HG03571 (cell line): ENCODE results near the gene SRPK3.
"Not testable (repeated sequence)": the region's sequence is repeated elsewhere in the genome, so short reads cannot be mapped to it uniquely, and the experiment has no call there.

ENCODE experiments used
- ATAC-seq: cut with Tn5 transposase; IDR thresholded peaks from one replicate; pipeline ENCODE4 v1.9.1; 2021; ENCODE audit not compliant: unreplicated experiment

Gene SRPK3

GRCh38 chrX:153780678-153781427 is at the start of gene SRPK3:
SRPK3 (plus strand) TSS chrX:153781041; CDS start chrX:153781087, 46 bp downstream.
- ATAC-seq: no peak

GRCh38 chrX:153731117-153731844 is 49.6 kb upstream of the SRPK3 start:
- no peak for ATAC-seq

- ATAC-seq: no peak
Observed at GRCh38 chrX:153731845-153732215, 49.0 kb upstream of the SRPK3 start.

- ATAC-seq: no peak
Observed at GRCh38 chrX:153732401-153732800, 48.4 kb upstream of the SRPK3 start.

- no peak for ATAC-seq
Observed at GRCh38 chrX:153733651-153734240, 47.1 kb upstream of the SRPK3 start.

- ATAC-seq: no peak
Observed at GRCh38 chrX:153734871-153735270, 46.0 kb upstream of the SRPK3 start.

- no peak for ATAC-seq
Observed at GRCh38 chrX:153735274-153735673, 45.6 kb upstream of the SRPK3 start.

- ATAC-seq: no peak
Observed at GRCh38 chrX:153736071-153736820, 44.6 kb upstream of the SRPK3 start.

GRCh38 chrX:153736871-153737441 is 43.9 kb upstream of the SRPK3 start:
- ATAC-seq: no peak

GRCh38 chrX:153738056-153738605 is 42.7 kb upstream of the SRPK3 start:
- ATAC-seq: no peak

GRCh38 chrX:153739754-153740486 is 40.9 kb upstream of the SRPK3 start:
- no peak for ATAC-seq

GRCh38 chrX:153740631-153741222 is 40.1 kb upstream of the SRPK3 start:
- no peak for ATAC-seq

GRCh38 chrX:153741446-153741845 is 39.4 kb upstream of the SRPK3 start:
- no peak for ATAC-seq

GRCh38 chrX:153742111-153742510 is 38.7 kb upstream of the SRPK3 start:
- ATAC-seq: not testable (repeated sequence)

- not testable (repeated sequence) for ATAC-seq
Observed at GRCh38 chrX:153742796-153743467, 37.9 kb upstream of the SRPK3 start.

- not testable (repeated sequence) for ATAC-seq
Observed at GRCh38 chrX:153743468-153744209, 37.2 kb upstream of the SRPK3 start.

GRCh38 chrX:153744210-153745066 is 36.4 kb upstream of the SRPK3 start:
- no peak for ATAC-seq
